Stimulated activated CD4-positive, alpha-beta T cell treated with anti-CD3 and anti-CD28 coated beads, TNF-alpha, amount 100 ng/mL, for 4 hours (primary cell): ENCODE data around the gene WNK4.
A peak's percentile ranks its signal among the peaks of the same experiment; 100 is the strongest.
"Not testable (repeated sequence)": the region's sequence is repeated elsewhere in the genome, so short reads cannot be mapped to it uniquely, and the experiment has no call there.

ENCODE experiments used
- DNase-seq, 3 experiments: peaks; one replicate each; pipeline ENCODE4 v3.0.0-alpha.2; 2020; ENCODE audit warnings: low read depth in 3 of 3

The WNK4 gene

DNA sequence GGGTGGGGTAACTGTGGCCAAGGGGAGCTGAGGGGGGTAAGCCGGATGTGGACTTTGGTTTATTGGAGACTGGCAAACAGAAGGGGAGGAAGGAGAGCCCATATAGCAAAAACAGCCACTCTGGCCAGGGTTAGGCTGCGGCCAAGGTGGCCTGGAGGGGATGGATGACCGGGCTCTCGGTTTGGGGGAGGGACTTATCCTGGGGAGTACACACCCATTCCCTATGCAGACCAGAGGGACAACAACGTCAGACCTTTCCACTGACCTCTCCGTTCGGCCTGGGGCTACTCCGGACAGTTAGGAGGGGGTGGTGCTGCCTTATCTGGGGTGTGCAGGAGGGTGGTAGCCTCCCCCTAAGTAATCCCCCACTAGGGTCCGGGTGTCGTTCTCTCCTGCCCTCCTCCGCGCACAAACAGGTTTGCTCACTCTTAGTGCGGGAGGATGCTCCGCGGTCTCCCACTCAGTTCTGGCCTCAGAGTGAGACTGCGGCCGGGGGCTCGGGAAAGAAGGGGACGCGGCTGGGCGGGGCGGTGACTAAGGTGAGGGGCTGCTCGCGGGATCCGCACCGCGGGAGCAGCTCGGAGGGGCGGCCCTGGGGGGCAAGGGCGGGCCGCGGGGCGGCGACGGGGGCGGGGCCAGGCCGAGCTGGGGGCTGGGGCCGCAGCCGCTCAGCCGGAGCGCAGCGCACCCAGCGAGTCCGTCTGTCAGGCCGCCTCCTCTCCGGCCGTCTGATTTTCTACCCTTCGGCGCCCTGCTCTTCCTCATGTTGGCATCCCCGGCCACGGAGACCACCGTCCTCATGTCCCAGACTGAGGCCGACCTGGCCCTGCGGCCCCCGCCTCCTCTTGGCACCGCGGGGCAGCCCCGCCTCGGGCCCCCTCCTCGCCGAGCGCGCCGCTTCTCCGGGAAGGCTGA is at the start of gene WNK4:
Gene WNK4, plus strand, starts transcription at position 675 of the 915 bp plus-strand sequence. Its CDS starts 89 bp downstream, at position 764.
- DNase-seq, result no peak

DNA sequence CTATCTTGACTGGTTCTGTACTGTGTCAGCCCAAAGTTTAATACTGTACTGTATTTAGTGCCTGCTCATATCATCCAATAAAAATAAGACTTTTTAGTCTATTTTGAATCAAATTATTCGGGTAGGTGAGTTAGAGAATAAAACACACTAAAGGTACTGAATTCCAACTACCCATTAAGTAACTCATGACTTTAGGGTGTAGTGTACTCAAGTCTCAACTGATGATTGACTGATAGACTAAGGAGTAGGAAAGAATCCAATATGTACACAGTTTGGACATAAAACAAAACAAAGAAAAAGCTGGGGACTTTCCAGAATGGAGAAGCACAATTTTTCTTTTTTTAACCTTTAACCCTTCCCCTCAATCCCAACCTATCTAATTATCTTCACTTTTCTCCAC is 39.7 kb upstream of the WNK4 start:
- DNase-seq, result no peak

DNA sequence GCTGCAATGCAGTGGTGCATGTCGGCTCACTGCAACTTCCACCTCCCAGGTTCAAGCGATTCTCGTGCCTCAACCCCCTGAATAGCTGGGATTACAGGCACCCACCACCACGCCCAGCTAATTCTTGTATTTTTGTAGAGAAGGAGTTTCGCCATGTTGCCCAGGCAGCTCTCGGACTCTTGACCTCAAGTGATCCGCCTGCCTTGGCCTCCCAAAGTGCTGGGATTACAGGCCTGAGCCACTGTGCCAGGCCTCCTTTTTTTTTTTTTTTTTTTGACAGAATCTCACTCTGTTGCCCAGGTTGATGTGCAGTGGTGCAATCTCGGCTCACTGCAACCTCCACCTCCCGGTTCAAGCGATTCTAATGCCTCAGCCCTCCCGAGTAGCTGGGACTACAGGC is 37.5 kb upstream of the WNK4 start:
- not testable (repeated sequence) for DNase-seq

DNA sequence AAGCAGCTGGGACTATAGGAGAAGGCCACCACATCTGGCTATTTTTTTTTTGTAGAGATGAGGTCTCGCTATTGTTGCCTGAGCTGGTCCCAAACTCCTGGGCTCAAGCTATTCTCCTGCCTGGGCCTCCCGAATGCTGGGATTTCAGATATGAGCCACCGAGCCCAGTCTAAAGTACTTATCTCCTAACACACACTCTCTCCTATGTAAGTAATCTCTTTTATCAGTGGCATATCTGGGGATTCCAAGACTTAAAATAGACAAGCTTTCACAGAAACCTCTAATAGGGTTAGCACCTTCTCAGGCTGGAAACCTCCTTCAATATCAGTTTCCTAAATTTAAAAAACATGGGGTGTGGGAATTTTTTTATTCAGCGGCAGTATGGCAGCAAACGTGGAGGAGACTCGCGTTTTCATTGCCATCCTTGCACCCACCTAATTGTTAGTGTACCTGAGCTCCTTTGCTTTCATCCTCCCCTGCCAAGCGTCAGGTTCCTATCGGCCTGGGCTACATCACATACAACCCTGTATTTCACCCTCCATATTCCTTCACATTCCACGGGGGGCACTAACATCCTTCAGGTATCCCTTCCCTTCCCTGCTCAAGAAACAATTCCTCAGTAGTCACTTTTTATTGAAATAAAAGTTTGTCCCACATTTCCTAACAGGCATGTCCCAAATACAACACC is 36.7 kb upstream of the WNK4 start:
- no peak for DNase-seq

DNA sequence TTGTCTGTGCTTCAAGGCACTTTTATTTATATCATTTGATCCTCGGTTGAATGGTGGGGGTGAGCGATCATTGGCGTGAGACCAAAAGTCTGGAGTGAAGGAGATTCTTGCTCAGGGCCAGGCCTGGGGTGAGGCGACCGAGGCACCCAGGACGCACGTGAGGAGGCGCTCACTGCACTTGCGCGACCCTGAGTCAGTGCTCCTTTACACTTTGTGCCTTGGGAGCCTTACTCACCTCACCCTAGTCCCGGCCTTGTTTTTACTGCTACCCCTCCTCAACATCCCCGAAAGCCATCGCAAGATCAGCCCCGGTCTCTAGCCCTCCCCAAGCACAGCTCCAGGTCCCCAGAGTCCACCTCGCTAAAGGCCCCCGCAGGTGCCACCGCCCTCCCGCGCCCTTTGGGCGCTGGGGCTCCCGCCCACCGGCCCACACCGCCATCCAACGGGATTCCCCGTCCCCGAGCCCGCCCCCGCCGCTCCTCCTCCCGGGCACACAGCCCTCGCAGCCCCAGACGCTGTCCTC is 36.1 kb upstream of the WNK4 start:
- peak; percentile 39 to 67 (median 44) for DNase-seq

DNA sequence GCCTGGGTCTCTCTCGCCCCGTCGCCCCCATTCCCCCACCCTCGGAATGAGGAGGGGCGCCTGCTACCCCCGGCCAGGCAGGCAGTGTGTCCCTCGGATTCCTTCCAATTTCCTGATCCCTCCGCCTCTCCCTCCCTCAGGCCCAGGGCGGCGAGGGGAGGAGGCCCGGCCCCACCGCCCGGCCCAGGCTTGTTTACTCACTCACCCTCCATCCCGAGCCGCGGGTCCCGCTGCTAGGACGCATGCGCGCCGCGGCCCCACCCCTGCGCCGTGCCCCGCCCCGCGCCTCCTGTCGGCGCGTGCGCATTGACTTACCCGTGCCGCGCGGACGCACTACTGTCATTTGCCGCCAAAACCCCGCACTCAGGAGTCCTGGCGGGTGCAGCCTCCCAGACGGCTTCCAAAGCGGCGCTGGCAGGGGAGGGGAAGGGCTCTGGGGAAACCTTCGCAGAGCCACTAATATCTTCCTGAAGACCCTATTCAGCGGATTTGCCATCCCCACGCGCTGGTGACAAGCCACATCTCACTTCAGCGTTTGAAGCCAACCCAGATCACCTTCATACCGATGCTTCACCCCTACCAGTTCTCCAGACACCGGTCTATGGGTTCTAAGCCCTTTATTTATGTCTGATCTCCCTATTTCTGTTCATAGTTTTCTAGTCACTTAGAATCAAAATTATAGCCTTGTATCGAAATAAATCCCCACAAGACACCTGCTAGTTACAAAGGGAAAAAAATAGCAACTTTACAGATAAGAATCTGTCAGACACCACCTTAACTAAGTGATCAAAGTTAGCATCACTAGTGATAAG is 35.4 kb upstream of the WNK4 start, which contains the start of gene EZH1:
Gene EZH1, minus strand, starts transcription at position 235 of the 812 bp plus-strand sequence. CDS start 16,099 bp downstream, outside the sequence.
- DNase-seq, result peak; percentile 84 to 87 (median 86)

DNA sequence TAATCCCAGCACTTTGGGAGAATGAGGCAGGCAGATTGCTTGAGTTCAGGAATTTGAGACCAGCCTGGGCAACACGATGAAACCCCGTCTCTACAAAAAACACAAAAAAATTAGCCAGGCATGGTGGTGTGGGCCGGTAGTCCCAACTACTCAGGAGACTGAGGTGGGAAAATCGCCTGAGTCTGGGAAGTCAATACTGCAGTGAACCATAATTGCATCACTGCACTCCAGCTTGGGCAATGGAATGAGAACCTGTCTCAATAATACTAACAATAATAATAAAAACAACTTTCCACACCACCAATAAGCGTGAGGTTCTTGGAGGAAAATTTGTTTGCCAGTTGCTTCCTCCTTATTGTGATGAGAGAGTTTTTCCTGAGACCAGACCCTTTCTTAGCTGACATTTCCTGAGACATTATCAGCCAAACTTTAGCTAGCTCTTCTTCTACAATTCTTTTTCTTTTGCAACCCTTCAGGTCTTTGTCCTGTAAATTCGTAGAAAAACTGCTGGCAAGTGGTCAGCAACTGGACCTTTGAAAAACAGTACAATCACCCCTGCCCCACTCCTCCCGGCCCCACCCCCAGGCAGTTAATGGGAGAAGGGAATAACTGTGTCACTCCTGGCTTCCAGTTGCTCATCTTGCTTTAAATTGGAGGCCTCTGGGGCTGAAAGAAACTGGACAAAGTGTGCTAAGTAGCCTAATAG is 32.1 kb upstream of the WNK4 start:
- no peak for DNase-seq

DNA sequence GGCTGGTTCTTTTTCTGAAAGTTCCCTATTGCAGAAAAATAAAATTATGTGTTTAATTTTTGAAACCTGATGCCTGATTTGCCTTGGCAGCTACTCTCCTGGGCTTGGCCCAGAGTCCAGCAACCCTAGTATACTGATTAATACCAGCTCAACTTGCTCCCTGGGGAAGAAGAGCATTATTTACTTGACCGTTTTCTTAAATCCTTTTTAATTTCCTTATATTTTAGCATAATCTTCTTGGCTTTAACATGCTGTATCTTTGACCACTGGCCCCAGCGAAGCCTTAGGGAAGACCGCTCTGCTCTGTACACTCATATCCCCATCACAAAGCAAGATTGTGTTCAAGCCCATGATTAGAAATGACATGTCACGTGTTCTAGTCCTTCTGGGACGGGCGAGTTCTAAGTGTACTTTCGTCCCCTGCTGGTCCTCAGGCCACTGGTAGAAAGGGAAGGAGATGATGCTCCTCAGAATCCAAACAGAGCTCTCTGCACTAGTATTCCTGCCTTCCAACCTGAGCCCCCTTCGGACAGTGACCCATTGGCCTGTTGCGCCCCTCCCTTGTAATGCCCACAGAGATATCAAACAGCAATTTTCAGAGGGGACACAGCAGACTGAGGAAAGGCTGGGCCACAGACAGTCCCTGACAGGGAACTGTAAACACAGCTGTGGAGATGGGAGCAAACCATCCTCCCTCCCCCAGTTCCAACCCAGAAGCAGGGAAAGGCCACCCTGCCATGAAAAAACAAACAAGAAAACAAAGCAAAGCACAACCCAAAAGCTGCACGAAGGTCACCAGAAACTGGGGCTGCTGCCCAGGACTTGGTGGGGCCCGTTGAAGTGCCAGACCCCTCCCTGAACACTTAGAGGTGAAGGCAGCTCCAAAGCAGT is 31.3 kb upstream of the WNK4 start:
- no peak for DNase-seq

DNA sequence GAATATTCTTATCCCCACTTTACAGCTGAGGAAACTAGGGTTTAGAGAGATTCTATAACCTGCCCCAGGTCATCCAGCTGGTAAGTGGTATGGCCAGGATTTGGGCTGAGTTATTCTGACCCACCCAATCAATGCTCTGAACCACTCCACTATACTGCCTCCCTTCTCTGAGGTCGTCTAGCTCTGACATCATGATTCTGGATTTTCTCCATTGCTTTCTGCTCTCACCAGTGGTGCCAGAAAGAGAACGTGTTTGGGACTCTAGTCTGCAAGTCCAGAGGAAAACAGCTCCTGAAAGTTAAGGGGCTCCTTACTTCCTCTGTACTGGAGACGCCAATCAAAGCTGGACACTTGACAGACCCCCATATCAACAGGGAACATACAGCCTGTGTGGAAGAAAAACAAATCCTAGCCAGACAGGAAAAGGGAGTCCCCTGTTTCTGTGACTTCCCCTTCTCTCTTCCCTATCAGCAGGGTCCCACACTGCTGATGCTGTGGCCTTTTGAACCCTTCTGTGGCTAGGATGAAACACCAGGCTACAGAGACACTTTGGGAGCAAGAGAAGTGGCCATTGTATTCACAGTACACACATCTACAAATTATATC is 29.6 kb upstream of the WNK4 start:
- no peak for DNase-seq

DNA sequence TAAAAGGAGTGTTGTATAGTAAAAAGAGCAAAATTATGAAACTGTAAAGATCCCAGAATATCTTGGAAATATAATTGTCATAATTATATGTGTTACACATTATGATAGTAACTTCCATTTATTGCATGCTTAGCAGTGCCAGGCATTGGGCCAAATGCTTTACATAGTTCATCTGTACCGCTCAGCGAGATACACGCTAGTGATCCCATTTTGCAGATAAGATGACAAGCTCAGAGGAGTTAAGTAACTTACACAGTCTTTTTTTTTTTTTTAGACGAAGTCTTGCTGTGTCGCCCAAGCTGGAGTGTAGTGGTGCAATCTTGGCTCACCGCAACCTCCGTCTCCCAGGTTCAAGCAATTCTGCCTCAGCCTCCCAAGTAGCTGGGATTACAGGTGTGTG is 28.8 kb upstream of the WNK4 start:
- no peak for DNase-seq

DNA sequence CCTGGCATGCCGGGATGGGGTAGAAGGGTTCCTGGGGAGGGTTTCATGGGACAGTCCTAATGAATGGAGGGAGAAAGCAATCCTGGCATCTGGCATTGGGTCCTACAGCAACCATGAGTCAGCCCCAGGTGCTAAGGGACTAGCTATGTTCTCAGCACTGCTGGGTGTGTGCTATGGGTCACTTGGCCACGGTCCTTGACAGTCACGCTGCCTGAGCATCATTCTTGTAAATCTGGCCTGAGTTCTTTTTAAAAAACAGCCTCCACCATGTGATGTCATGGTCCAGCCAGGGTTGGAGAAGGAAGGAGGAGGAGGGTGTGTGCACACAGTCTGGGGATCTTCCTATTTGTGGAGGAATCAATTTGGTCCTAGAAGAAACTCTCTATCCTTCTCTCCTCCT is 25.6 kb upstream of the WNK4 start:
- DNase-seq, result no peak

DNA sequence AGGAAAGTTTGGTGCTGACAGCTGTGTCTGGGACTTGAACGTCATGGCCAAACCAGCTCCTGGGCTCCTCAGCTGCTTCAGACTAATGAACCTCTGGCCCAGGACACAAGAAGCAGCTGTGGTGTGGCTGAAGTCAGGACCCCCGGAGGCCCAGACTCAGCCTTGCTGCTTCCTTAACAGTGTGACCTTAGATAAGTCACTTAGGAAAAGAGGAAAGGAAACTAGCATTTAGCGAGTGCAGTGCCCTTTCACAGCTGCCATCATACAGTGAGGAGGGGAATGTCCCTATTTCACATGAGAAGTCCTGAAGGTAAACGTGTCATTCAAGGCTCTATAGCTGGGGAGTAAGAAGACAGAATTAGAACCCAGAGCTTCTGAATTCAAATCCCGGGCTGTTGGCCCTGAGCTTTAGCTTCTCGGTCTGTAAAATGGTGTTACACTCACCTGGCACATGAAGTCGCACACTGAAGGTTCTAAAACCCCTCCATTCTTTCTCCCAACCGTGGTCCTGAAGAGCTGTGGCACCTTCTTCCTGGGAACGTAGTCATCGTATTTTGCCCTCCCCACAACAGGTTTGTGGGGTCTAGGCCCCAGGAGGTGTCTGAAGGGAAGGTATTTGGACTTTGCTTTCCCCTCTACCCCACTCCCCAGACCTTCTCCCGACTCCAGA is 20.3 kb upstream of the WNK4 start:
- DNase-seq, result no peak

DNA sequence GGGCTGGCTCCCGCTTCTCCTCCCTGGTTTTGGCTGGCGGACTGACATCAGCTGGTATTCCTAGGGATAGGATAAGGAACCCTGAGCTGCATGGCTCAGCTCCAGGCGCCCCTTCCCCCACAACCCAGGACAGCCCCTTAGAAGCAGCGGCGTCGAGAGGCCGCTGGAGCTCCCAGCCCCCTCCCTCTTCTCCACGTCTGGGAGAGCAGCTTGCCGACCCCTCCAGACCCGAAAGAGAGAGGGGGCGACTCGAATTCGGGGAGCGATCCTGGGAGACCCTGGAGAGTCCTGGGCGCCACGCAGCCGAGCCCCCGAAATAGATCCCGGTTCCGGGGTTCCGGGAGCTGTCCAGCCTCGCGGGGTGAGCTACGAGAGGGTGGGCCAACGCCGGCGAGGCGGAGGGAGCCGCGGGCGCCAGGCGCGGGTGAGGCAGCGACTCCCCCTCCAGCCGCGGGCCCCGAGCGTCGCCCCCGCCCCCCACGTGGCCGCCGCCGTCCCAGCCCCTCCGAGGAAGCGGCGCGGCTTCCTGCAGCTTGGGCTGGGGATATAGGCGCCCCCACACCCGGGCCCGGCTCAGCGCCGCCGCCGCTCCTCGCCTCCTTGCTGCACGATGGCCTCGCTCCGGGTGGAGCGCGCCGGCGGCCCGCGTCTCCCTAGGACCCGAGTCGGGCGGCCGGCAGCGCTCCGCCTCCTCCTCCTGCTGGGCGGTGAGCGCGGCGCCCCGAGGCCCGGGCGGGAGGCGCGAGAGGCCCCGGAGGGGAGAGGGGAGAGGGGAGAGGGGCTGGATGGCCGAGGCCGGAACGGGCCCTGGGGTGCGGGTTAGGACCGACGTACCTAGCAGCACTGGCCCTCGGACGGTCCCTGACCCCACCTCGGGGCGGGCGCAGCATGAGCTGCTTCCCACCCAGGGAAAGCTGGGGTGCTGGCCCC is 19.5 kb upstream of the WNK4 start, which contains the start of gene RAMP2:
Gene RAMP2, plus strand, starts transcription at position 576 of the 930 bp plus-strand sequence. Its CDS starts 35 bp downstream, at position 611.
- DNase-seq, result no peak

DNA sequence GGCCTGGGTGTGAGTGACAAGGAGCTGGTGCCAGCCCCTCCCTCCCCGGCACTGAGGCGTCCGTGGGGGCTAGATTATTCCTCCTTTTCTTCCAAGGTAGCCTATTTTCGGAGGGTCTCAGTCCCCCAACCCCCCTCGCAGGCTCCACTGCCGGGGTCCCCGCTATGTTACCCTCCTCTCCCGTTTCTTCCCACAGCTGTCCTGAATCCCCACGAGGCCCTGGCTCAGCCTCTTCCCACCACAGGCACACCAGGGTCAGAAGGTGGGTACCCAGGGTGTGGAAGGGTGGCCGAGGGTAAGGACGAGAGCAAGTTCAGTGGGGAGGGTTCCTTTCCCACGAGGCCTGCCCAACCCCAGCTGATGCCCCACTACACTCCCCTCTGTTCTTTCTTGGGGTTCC is 18.8 kb upstream of the WNK4 start:
- DNase-seq, result no peak

DNA sequence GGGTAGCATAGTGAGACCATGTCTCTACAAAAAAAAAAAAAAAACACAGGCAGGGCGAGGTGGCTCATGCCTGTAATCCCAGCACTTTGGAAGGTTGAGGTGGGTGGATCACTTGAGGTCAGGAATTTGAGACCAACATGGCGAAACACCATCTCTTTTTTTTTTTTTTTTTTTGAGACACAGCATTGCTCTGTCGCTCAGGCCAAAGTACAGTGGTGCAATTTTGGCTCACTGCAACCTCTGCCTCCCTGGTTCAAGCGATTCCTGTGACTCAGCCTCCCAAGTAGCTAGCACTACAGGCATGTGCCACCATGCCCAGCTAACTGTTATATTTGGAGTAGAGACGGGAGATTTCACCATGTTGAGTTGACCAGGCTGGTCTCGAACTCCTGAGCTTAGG is 14.3 kb upstream of the WNK4 start:
- no peak for DNase-seq

DNA sequence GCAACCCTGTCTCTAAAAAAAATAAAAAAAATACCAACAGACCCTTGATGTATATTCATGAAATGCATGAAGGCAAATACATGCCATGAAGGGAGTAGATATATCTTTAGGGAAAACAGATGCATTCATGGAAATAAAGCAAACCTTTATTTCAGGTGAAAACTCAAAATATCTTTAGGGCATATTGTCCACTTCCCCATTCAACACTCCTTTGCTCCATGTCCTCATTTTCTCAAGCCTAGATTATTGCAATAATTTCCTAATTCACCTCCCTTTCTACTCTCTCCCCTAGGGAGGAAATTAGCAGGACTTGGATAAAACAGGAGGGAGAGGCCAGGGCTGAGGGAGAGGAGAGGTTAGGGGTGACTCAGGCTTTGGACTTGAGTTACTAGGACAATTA is 12.9 kb upstream of the WNK4 start:
- DNase-seq, result no peak

DNA sequence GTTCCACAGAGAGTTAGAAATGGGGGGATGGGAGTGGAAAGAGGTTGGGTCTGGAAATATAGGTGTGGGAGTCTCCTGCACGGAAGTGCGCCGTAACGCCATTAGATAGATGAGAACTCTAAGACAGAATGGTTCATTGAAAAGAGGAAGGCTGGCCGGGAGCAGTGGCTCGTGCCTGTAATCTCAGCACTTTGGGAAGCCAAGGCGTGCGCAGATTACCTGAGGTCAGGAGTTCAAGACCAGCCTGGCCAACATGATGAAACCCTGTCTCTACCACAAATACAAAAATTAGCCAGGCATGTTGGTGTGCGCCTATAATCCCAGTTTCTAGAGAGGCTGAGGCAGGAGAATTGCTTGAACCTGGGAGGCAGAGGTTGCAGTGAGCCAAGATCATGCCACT is 12.4 kb upstream of the WNK4 start:
- not testable (repeated sequence) for DNase-seq

DNA sequence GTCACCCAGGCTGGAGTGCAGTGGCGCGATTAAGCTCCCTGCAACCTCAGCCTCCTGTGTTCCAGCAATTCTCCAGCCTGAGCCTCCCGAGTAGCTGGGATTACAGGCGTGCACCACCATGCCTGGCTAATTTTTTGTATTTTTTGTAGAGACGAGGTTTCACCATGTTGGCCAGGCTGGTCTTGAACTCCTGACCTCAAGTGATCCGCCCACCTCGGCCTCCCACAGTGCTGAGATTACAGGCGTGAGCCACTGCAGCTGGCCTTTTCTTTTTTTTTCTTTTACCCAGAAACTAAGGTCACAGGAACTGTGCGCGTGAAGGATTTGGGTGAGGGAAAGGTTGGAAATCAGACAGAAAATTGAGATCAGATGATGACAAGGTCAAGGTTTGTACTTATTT is 10.4 kb upstream of the WNK4 start:
- not testable (repeated sequence) for DNase-seq
